K562 (cell line): ENCODE results near the gene SEMA5A. TPM values are rescaled to one million over a fixed set of nuclear protein-coding genes. Genes with fewer than 3 reads are reported as not detected.

Source experiments
- ATAC-seq: fragments of 200-7000 bp; cut with Tn5 transposase; 3 replicates; pipeline ENCODE4 v1.9.1; 2020; ENCODE audit warnings: moderate library complexity
- BruUV-seq: library from RNA; stranded (reverse); fragments of 400-500 nt; replicated peaks from 2 replicates; lab custom pipeline; 2021; lab: Mats Ljungman, UMichigan
- CTCF ChIA-PET: fragments of 300-600 bp; formaldehyde crosslinking; extraction: SDS; loops from one replicate; lab custom pipeline; 2021; ENCODE audit warnings: low intra/inter-chr PET ratio; lab: Yijun Ruan, JAX
- POLR2A ChIA-PET: fragments of 300-600, 350-650 bp; sonication (Branson Sonifier 250); formaldehyde crosslinking; extraction: SDS; loops from one replicate; lab custom pipeline; 2021; ENCODE audit warnings: antibody characterized with exemption, inconsistent platforms; lab: Yijun Ruan, JAX
- DNase-seq, 4 experiments: peaks; one replicate each; pipeline versions ENCODE4 v3.0.0 to v3.0.0-alpha.2; 2011 to 2018; ENCODE audit warnings: low spot score in 3 of 4, mixed read lengths in 3 of 4; ENCODE audit errors: extremely low read depth in 1 of 4
- FAIRE-seq: peaks from 2 replicates; lab custom pipeline; 2011; peaks lifted over from hg19 to GRCh38; lab: Jason Lieb, UNC
- H2AFZ ChIP-seq: 2 replicates; pipeline ENCODE4 v1.6.0; 2011; ENCODE audit warnings: low read depth, low read length, control low read depth, inconsistent platforms
- H3K27ac ChIP-seq: fragments of 200-600 bp; 3 replicates; pipeline ENCODE4 v1.8.0; 2011; ENCODE audit warnings: low read depth, mild to moderate bottlenecking, control low read depth, inconsistent platforms, low read length, moderate library complexity, mixed read lengths; ENCODE audit errors: extremely low read depth
- H3K27me3 ChIP-seq, 2 experiments: fragments of 300-600 bp in 1 of 2; 2 replicates in 1 of 2; 3 replicates in 1 of 2; pipeline versions ENCODE4 v1.6.0 to v1.8.0; 2011; ENCODE audit warnings: inconsistent platforms in 2 of 2, low read length in 2 of 2, mild to moderate bottlenecking in 1 of 2, mixed read lengths in 1 of 2, moderate library complexity in 1 of 2; ENCODE audit not compliant: control insufficient read depth in 2 of 2, insufficient read depth in 2 of 2
- H3K36me3 ChIP-seq: fragments of 300-600 bp; 3 replicates; pipeline ENCODE4 v1.8.0; 2011; ENCODE audit warnings: mild to moderate bottlenecking, low read length, inconsistent platforms; ENCODE audit not compliant: control insufficient read depth, insufficient read depth
- H3K4me1 ChIP-seq, 2 experiments: fragments of 200-600 bp in 1 of 2; replicated peaks in 1 of 2; 2 replicates in 1 of 2; 3 replicates in 1 of 2; pipeline versions ENCODE4 v1.5.1 to v1.8.0; 2011; ENCODE audit warnings: inconsistent platforms in 2 of 2, low read length in 2 of 2, mild to moderate bottlenecking in 1 of 2, mixed read lengths in 1 of 2, moderate library complexity in 1 of 2; ENCODE audit not compliant: control insufficient read depth in 2 of 2, insufficient read depth in 2 of 2
- H3K4me2 ChIP-seq: 2 replicates; pipeline ENCODE4 v1.6.1; 2011; ENCODE audit warnings: low read length, control low read depth, inconsistent platforms, mixed read lengths; ENCODE audit not compliant: insufficient read depth
- H3K4me3 ChIP-seq: fragments of 200-600 bp; sonication (generic), shearing (Covaris generic); 2 replicates; pipeline ENCODE4 v1.5.1; 2016; ENCODE audit warnings: control low read depth, inconsistent platforms
- H3K79me2 ChIP-seq: fragments of 200-600 bp; 3 replicates; pipeline ENCODE4 v1.8.0; 2011; ENCODE audit warnings: low read length, inconsistent platforms; ENCODE audit not compliant: control insufficient read depth, insufficient read depth
- H3K9ac ChIP-seq, 2 experiments: 2 replicates each; pipeline versions ENCODE4 v1.6.0 to v1.6.1; 2011; ENCODE audit warnings: low read depth in 2 of 2, low read length in 2 of 2, control low read depth in 1 of 2, inconsistent platforms in 1 of 2, mild to moderate bottlenecking in 1 of 2, mixed read lengths in 1 of 2; ENCODE audit not compliant: insufficient read depth in 1 of 2
- H3K9me1 ChIP-seq: one replicate; pipeline ENCODE4 v1.6.0; 2011; ENCODE audit warnings: inconsistent platforms, mild to moderate bottlenecking, low read length, moderate library complexity; ENCODE audit not compliant: control insufficient read depth, insufficient read depth
- H3K9me3 ChIP-seq: replicated peaks from 2 replicates; pipeline ENCODE4 v1.5.1; 2011; ENCODE audit warnings: low read depth, low read length, inconsistent platforms; ENCODE audit not compliant: control insufficient read depth, insufficient read depth
- H4K20me1 ChIP-seq: replicated peaks from 2 replicates; pipeline ENCODE4 v1.6.1; 2011; ENCODE audit warnings: low read length, inconsistent platforms, mixed read lengths; ENCODE audit not compliant: control insufficient read depth, insufficient read depth
- DIDO1 ChIP-seq: fragments of 450-650 bp; IDR thresholded peaks from 2 replicates; pipeline ENCODE4 v1.6.1; 2016; ENCODE audit warnings: low read depth, missing biosample characterization, missing genetic modification characterization
- HDGF ChIP-seq: fragments of 450-650 bp; IDR thresholded peaks from 2 replicates; pipeline ENCODE4 v1.6.1; 2016
- MTA3 ChIP-seq: fragments of 450-650 bp; formaldehyde crosslinking; IDR thresholded peaks from 2 replicates; pipeline ENCODE4 v1.6.1; 2017; ENCODE audit warnings: mild to moderate bottlenecking, borderline replicate concordance
- POLR2G ChIP-seq: fragments of 200-400 bp; formaldehyde crosslinking; IDR thresholded peaks from 2 replicates; pipeline ENCODE4 v1.6.1; 2017; ENCODE audit warnings: low read depth, mild to moderate bottlenecking, antibody characterized with exemption, low read length, moderate library complexity
- ZKSCAN1 ChIP-seq: fragments of 150-350 bp; IDR thresholded peaks from 2 replicates; pipeline ENCODE4 v1.6.1; 2016; ENCODE audit warnings: low read depth, low read length
- WGBS: fragments of 100-300 bp; shearing (Covaris generic); methylation state at CpG from one replicate; pipeline ENCODE4 v1.1.6; 2016; ENCODE audit warnings: low coverage, mixed read lengths; ENCODE audit not compliant: insufficient coverage; ENCODE audit errors: missing lambda C conversion rate; 5-methylcytosine and 5-hydroxymethylcytosine counted together
- in situ Hi-C: fragments of 300-500 bp; cut with MboI; formaldehyde crosslinking; loops from 4 replicates; pipeline ENCODE4 v1.15.0; 2018; ENCODE audit warnings: inconsistent platforms, mixed read lengths
- intact Hi-C: fragments of 100-400 bp; cut with micrococcal nuclease; formaldehyde crosslinking; loops from 2 replicates; pipeline ENCODE4 v1.14.2; 2022
- polyA plus RNA-seq, 8 experiments: library from polyadenylated mRNA; depleted of rRNA in 4 of 8; stranded (reverse) in 5 of 8; unstranded in 3 of 8; fragments of >200 nt; fragmentation: Nextera tagmentation in 2 of 8; fragmentation: Illumina TruSeq in 1 of 8; extraction: Ambion mirVana in 2 of 8; extraction: Trizol in 1 of 8; gene quantifications; 2 replicates each; pipeline versions ENCODE4 v1.2.1 to v1.2.3, GENCODE V29; 2011 to 2014; ENCODE audit warnings: inconsistent platforms in 1 of 8, missing spikeins in 1 of 8
- total RNA-seq, 7 experiments: library from RNA; depleted of rRNA in 6 of 7; stranded (reverse); fragments of >200 nt in 6 of 7; fragmentation: Illumina TruSeq in 2 of 7; extraction: Trizol in 2 of 7; gene quantifications; 2 replicates each; pipeline versions ENCODE4 v1.2.1 to v1.2.3, GENCODE V29; 2011 to 2021; ENCODE audit warnings: low replicate concordance in 1 of 7
- TF ChIP-seq, protein P1 (sequence below), 2 experiments: fragments of 450-650 bp in 1 of 2; sonication (generic) in 1 of 2; formaldehyde crosslinking in 1 of 2; IDR thresholded peaks; 2 replicates each; pipeline versions ENCODE4 v1.7.1 to v1.9.0; 2016 to 2022; ENCODE audit warnings: inconsistent platforms in 1 of 2, mild to moderate bottlenecking in 1 of 2, missing genetic modification reagents in 1 of 2

SEMA5A gene
- total and polyA plus RNA-seq, 9 of the 15 experiments (the other 6 are each of a cell fraction or from before 2014, with no cell fraction given) = 0.02 TPM; not detected in 8

- POLR2A ChIA-PET = no interaction called here
- ATAC-seq = no peak
- WGBS = 0% methylated on average over 3 of the region's 3 CpGs
These were observed 300.8 kb downstream of the SEMA5A start for GRCh38 chr5:9245071-9245470.

More at GRCh38 chr5:9245071-9245470, 300.8 kb downstream of the SEMA5A start:
- Histone ChIP-seq H3K27me3 (no peaks in the 10 kb centered on the region), H3K9me1 (no peaks in the 10 kb centered on the region), H3K4me3 (no peak overlapping the region), H3K79me2 (no peaks in the 10 kb centered on the region), H3K4me1 (no peaks in the 10 kb centered on the region), H3K27ac (no peak overlapping the region), H3K36me3 (no peaks in the 10 kb centered on the region), H3K9ac (no peak overlapping the region)
- no peak for FAIRE-seq
- in situ Hi-C loops = no loop called here
- DNase-seq = no peak
- BruUV-seq = no TSS peak
- intact Hi-C loops = no loop called here
- CTCF ChIA-PET = no interaction called here
- TF ChIP-seq ZKSCAN1 = no peak
- TF ChIP-seq DIDO1 (tag) = no peak
- TF ChIP-seq HDGF = no peak
- TF ChIP-seq, protein P1, sequence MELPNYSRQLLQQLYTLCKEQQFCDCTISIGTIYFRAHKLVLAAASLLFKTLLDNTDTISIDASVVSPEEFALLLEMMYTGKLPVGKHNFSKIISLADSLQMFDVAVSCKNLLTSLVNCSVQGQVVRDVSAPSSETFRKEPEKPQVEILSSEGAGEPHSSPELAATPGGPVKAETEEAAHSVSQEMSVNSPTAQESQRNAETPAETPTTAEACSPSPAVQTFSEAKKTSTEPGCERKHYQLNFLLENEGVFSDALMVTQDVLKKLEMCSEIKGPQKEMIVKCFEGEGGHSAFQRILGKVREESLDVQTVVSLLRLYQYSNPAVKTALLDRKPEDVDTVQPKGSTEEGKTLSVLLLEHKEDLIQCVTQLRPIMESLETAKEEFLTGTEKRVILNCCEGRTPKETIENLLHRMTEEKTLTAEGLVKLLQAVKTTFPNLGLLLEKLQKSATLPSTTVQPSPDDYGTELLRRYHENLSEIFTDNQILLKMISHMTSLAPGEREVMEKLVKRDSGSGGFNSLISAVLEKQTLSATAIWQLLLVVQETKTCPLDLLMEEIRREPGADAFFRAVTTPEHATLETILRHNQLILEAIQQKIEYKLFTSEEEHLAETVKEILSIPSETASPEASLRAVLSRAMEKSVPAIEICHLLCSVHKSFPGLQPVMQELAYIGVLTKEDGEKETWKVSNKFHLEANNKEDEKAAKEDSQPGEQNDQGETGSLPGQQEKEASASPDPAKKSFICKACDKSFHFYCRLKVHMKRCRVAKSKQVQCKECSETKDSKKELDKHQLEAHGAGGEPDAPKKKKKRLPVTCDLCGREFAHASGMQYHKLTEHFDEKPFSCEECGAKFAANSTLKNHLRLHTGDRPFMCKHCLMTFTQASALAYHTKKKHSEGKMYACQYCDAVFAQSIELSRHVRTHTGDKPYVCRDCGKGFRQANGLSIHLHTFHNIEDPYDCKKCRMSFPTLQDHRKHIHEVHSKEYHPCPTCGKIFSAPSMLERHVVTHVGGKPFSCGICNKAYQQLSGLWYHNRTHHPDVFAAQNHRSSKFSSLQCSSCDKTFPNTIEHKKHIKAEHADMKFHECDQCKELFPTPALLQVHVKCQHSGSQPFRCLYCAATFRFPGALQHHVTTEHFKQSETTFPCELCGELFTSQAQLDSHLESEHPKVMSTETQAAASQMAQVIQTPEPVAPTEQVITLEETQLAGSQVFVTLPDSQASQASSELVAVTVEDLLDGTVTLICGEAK (IDR thresholded peaks at IDR 0.05) = no peak
- TF ChIP-seq, protein P1 (CRISPR knock-in tag; IDR thresholded peaks at IDR 0.05) = no peak
- TF ChIP-seq POLR2G = no peak
- TF ChIP-seq MTA3 = no peak
- TF ChIP-seq, all 486 proteins: peak for 0
- Histone ChIP-seq H3K9me3 (no peaks in the 10 kb centered on the region), H3K4me2 (no peak overlapping the region), H2AFZ (no peak overlapping the region), H4K20me1 (no peaks in the 10 kb centered on the region)
